ENCODE data around the gene SYK. TPM values are rescaled to one million over a fixed set of nuclear protein-coding genes. Genes with fewer than 3 reads are reported as not detected.

SYK gene
- total RNA-seq, 2 donors from 2014 or later, result 2.5 to 6.0 TPM

DNA sequence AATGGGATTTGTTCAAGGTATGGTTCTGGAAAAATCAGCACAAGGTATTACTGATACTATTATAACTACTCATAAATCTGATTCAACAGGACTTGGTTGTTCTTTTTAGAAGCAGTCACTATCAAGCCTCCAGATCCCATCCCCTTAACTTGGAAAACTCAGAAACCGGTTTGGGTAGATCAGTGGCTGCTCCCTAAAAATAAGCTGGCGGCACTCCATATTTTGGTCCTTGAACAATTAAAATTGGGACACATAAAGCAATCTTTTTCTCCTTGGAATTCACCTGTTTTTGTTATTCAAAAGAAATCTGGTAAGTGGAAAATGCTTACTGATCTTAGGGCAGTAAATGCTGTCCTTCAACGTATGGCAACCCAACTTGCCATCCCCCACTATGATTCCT lies 104.2 kb downstream of the SYK start:
- Histone ChIP-seq H3K4me3 (ENCODE audit: low read length) (no peak overlapping the region), H3K9ac (ENCODE audit: extremely low read depth, low read length, poor library complexity, severe bottlenecking) (no peak overlapping the region), H3K4me1 (ENCODE audit: control insufficient read depth, insufficient read depth, low read length) (no peaks in the 10 kb centered on the region), H3K9me3 (ENCODE audit: control insufficient read depth, low read length) (no peaks in the 10 kb centered on the region), H3K27ac (ENCODE audit: low read depth, low read length) (no peak overlapping the region), H3K36me3 (ENCODE audit: control insufficient read depth, insufficient read depth, low read length) (no peaks in the 10 kb centered on the region), H3K27me3 (ENCODE audit: control insufficient read depth, insufficient read depth, low read length, poor library complexity, severe bottlenecking) (no peaks in the 10 kb centered on the region)
- Mint-ChIP-seq H3K4me1 (no peaks in the 10 kb centered on the region), H3K4me3 (no peak overlapping the region), H3K36me3 (ENCODE audit: low read depth) (no peaks in the 10 kb centered on the region), H3K9me3 (peaks cover 20% of the 10 kb centered on the region), H3K27ac (no peak overlapping the region), H3K27me3 (ENCODE audit: insufficient read depth) (peaks cover 5% of the 10 kb centered on the region)
- DNase-seq, result no peak
- 93 to 100% methylated on average over 2 to 3 of the region's 3 CpGs for WGBS, 2 experiments (ENCODE audit: insufficient coverage in 1 of 2, insufficient read length in 1 of 2)
- TF ChIP-seq, protein P1, sequence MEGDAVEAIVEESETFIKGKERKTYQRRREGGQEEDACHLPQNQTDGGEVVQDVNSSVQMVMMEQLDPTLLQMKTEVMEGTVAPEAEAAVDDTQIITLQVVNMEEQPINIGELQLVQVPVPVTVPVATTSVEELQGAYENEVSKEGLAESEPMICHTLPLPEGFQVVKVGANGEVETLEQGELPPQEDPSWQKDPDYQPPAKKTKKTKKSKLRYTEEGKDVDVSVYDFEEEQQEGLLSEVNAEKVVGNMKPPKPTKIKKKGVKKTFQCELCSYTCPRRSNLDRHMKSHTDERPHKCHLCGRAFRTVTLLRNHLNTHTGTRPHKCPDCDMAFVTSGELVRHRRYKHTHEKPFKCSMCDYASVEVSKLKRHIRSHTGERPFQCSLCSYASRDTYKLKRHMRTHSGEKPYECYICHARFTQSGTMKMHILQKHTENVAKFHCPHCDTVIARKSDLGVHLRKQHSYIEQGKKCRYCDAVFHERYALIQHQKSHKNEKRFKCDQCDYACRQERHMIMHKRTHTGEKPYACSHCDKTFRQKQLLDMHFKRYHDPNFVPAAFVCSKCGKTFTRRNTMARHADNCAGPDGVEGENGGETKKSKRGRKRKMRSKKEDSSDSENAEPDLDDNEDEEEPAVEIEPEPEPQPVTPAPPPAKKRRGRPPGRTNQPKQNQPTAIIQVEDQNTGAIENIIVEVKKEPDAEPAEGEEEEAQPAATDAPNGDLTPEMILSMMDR (conservative IDR thresholded peaks at IDR 0.05), result no peak

DNA sequence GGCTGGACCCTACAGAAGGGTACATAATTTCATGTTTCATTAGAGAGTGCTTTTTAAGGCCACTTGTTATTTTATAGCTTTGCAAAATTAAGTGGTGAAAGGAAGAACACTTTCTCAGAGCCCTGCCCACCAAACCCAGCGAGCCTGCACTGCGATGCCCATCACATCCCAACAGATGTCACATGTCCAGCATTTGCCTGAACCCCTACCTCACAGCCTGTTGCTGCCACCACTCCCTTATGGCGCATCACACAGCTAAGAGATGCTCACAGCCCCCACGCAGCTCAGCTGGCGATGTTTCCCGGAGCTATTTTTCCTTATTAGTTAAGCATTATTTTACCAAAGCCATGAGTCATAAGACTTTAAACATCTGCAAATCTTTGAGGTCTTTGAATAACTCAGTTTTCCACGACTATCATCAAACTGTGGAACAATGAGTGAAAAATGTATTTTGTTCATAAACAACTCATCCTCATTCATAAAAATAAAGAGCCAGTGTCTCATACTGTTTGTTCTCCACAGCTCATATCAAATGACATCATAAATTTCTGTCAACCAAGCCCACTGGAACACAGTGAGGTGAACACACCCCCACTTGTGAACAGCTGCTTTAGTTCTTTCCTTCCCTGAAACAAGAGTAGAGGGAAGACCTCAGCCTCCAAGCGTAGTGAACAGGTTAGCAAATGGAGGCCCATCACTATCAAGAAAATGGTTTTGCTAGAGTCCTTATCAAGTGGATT lies 104.9 kb downstream of the SYK start:
- Histone ChIP-seq H3K4me3 (ENCODE audit: low read length) (no peak overlapping the region), H3K4me1 (ENCODE audit: control insufficient read depth, insufficient read depth, low read length) (no peaks in the 10 kb centered on the region), H3K36me3 (ENCODE audit: control insufficient read depth, insufficient read depth, low read length) (no peaks in the 10 kb centered on the region), H3K27ac (ENCODE audit: low read depth, low read length) (no peak overlapping the region), H3K9me3 (ENCODE audit: control insufficient read depth, low read length) (no peaks in the 10 kb centered on the region), H3K27me3 (ENCODE audit: control insufficient read depth, insufficient read depth, low read length, poor library complexity, severe bottlenecking) (no peaks in the 10 kb centered on the region), H3K9ac (ENCODE audit: extremely low read depth, low read length, poor library complexity, severe bottlenecking) (no peak overlapping the region)
- peak; percentile 29 for DNase-seq
- TF ChIP-seq, protein P1 (conservative IDR thresholded peaks at IDR 0.05), result no peak
- Mint-ChIP-seq H3K4me1 (peaks cover 4% of the 10 kb centered on the region), H3K4me3 (no peak overlapping the region), H3K9me3 (peaks cover 20% of the 10 kb centered on the region), H3K36me3 (ENCODE audit: low read depth) (no peaks in the 10 kb centered on the region), H3K27me3 (ENCODE audit: insufficient read depth) (peaks cover 5% of the 10 kb centered on the region), H3K27ac (no peak overlapping the region)
- WGBS, 2 experiments (ENCODE audit: insufficient coverage in 1 of 2, insufficient read length in 1 of 2), result 95 to 100% methylated on average over 4 to 8 of the region's 8 CpGs

DNA sequence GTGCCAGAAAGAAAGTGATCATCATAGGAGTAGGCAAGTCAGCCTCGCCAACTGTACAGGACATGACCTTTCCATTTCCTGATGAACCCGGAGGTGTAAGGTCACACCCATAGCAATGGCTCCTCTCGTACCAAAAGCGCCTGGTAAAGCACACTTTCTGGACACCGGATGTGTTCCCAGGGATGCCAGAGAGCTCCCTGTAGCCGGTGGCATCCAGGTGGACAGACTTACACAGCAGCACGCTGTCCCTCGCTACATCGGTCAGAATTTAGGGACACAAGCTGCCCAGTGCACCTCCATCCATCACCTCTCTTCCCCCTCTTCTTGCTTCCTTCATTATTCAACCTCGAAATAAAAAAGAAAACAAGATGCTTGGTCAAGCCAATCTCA lies 105.4 kb downstream of the SYK start:
- Histone ChIP-seq H3K27ac (ENCODE audit: low read depth, low read length) (no peak overlapping the region), H3K4me3 (ENCODE audit: low read length) (no peak overlapping the region), H3K9ac (ENCODE audit: extremely low read depth, low read length, poor library complexity, severe bottlenecking) (no peak overlapping the region), H3K27me3 (ENCODE audit: control insufficient read depth, insufficient read depth, low read length, poor library complexity, severe bottlenecking) (no peaks in the 10 kb centered on the region), H3K9me3 (ENCODE audit: control insufficient read depth, low read length) (no peaks in the 10 kb centered on the region), H3K4me1 (ENCODE audit: control insufficient read depth, insufficient read depth, low read length) (no peaks in the 10 kb centered on the region), H3K36me3 (ENCODE audit: control insufficient read depth, insufficient read depth, low read length) (no peaks in the 10 kb centered on the region)
- TF ChIP-seq, protein P1 (conservative IDR thresholded peaks at IDR 0.05), result no peak
- no peak overlapping the region for H3K27ac Mint-ChIP-seq
- peaks cover 4% of the 10 kb centered on the region for H3K4me1 Mint-ChIP-seq
- H3K27me3 Mint-ChIP-seq (ENCODE audit: insufficient read depth), result peaks cover 5% of the 10 kb centered on the region
- H3K36me3 Mint-ChIP-seq (ENCODE audit: low read depth), result no peaks in the 10 kb centered on the region
- H3K4me3 Mint-ChIP-seq, result no peak overlapping the region
- peak; percentile 0 for DNase-seq
- H3K9me3 Mint-ChIP-seq, result peaks cover 18% of the 10 kb centered on the region
- 86 to 91% methylated on average over 1 to 10 of the region's 10 CpGs for WGBS, 2 experiments (ENCODE audit: insufficient coverage in 1 of 2, insufficient read length in 1 of 2)

All from endodermal cell (in vitro differentiated cells).